Measurements from ENCODE around the gene PRSS22.
A peak's percentile ranks its signal among the peaks of the same experiment; 100 is the strongest.

PRSS22 gene

GRCh38 chr16:2852731-2853507 lies 5.1 kb downstream of the PRSS22 start:
- no peak for DNase-seq (ENCODE audit: low read depth in 2 of 2)

- DNase-seq (ENCODE audit: low read depth in 2 of 2): no peak
Observed at GRCh38 chr16:2852003-2852730, 5.8 kb downstream of the PRSS22 start.

- DNase-seq (ENCODE audit: low read depth in 2 of 2): no peak
Observed at GRCh38 chr16:2848933-2849725, 8.8 kb downstream of the PRSS22 start.

GRCh38 chr16:2846511-2847310 lies 11.3 kb downstream of the PRSS22 start:
- DNase-seq (ENCODE audit: low read depth in 2 of 2): no peak

GRCh38 chr16:2845116-2845515 lies 12.9 kb downstream of the PRSS22 start:
- DNase-seq (ENCODE audit: low read depth in 2 of 2): no peak

GRCh38 chr16:2843526-2843925 lies 14.4 kb downstream of the PRSS22 start:
- no peak for DNase-seq (ENCODE audit: low read depth in 2 of 2)

- DNase-seq (ENCODE audit: low read depth in 2 of 2): peak; percentile 67 to 86
Observed at GRCh38 chr16:2842340-2843000, 15.5 kb downstream of the PRSS22 start.

- DNase-seq (ENCODE audit: low read depth in 2 of 2): no peak
Observed at GRCh38 chr16:2841606-2842339, 16.2 kb downstream of the PRSS22 start.

- no peak for DNase-seq (ENCODE audit: low read depth in 2 of 2)
Observed at GRCh38 chr16:2840914-2841313, 17.1 kb downstream of the PRSS22 start.

GRCh38 chr16:2839650-2840450 lies 18.1 kb downstream of the PRSS22 start:
- DNase-seq (ENCODE audit: low read depth in 2 of 2): no peak

- DNase-seq (ENCODE audit: low read depth in 2 of 2): peak in 1 of 2 experiments; percentile 35
Observed at GRCh38 chr16:2838928-2839327, 19.0 kb downstream of the PRSS22 start.

- no peak for DNase-seq (ENCODE audit: low read depth in 2 of 2)
Observed at GRCh38 chr16:2836646-2837508, 21.1 kb downstream of the PRSS22 start.

- DNase-seq (ENCODE audit: low read depth in 2 of 2): no peak
Observed at GRCh38 chr16:2835638-2836493, 22.1 kb downstream of the PRSS22 start.

GRCh38 chr16:2834968-2835367 lies 23.0 kb downstream of the PRSS22 start:
- no peak for DNase-seq (ENCODE audit: low read depth in 2 of 2)

GRCh38 chr16:2833776-2834175 lies 24.2 kb downstream of the PRSS22 start:
- no peak for DNase-seq (ENCODE audit: low read depth in 2 of 2)

- DNase-seq (ENCODE audit: low read depth in 2 of 2): no peak
Observed at GRCh38 chr16:2831203-2831602, 26.8 kb downstream of the PRSS22 start.

GRCh38 chr16:2830355-2830695 lies 27.6 kb downstream of the PRSS22 start:
- DNase-seq (ENCODE audit: low read depth in 2 of 2): no peak

Measured in stimulated activated CD4-positive, alpha-beta T cell treated with anti-CD3 and anti-CD28 coated beads, Interleukin-12 subunit alpha, Interleukin-12 subunit beta, amount 100 ng/mL, for 24 hours (primary cell).